Measurements from ENCODE around the gene LAMTOR5.

- no peak for TF ChIP-seq CTCF (conservative IDR thresholded peaks at IDR 0.05; ENCODE audit: low read depth, low read length)
- no peak for TF ChIP-seq EZH2 (IDR thresholded peaks at IDR 0.05; ENCODE audit: borderline replicate concordance, low read depth, low read length, poor library complexity, severe bottlenecking)
Measured at GRCh38 chr1:110404401-110404800, 3.1 kb downstream of the LAMTOR5 start.

Data from A673 (cell line).